ENCODE data around the gene EFNA2. TPM values are rescaled to one million over a fixed set of nuclear protein-coding genes. Genes with fewer than 3 reads are reported as not detected.

EFNA2 gene
- total and polyA plus RNA-seq, 2 experiments from 2014 or later: 0.34 to 13.0 TPM

DNA sequence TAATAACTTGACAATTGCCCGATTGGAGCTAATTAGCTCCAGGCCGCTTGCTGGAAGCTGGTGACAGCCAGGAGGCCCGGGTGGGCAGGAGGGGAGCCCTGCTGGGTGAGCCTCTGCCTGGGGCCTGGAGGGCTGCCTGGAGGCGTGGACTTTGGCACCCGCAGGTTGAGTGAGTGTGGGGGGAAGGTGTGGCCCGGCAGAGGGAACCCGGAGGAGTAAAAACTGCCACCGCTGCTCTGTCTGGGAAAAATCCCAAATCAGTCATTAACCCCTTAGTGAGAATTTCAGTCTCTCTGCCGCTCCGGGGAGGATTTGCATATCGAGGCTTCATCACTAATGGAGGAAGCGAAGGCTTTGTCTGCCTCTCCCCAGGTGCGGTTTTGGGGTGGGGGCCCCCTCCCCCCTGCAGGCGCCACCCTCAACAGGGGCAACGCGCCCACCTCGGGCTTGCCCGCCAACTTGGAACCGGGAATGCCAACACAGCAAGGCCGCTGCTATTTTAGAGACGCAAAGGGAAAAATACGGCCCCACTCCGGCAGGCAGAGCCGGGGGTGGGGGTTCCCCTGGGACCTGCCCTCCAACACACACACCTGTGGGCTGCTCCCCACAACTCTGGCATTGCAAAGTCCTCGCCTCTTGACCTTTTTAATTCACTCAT is 6.2 kb downstream of the EFNA2 start:
- Histone ChIP-seq H3K27ac (no peak overlapping the region), H3K36me3 (no peaks in the 10 kb centered on the region), H3K4me3 (no peak overlapping the region), H3K9me3 (ENCODE audit: low read depth) (no peaks in the 10 kb centered on the region), H3K4me1 (ENCODE audit: low read depth) (no peaks in the 10 kb centered on the region), H3K27me3 (peaks cover 6% of the 10 kb centered on the region)
- DNase-seq (ENCODE audit: low read depth in 1 of 2, low spot score in 1 of 2): no peak
- no peak for TF ChIP-seq CTCF (IDR thresholded peaks at IDR 0.05; ENCODE audit: low read depth, low read length)

GRCh38 chr19:1292419-1293151 is 6.9 kb downstream of the EFNA2 start:
- TF ChIP-seq CTCF (IDR thresholded peaks at IDR 0.05; ENCODE audit: low read depth, low read length): no peak
- no peaks in the 10 kb centered on the region for H3K36me3 ChIP-seq
- H3K9me3 ChIP-seq (ENCODE audit: low read depth): no peaks in the 10 kb centered on the region
- H3K27ac ChIP-seq: no peak overlapping the region
- no peaks in the 10 kb centered on the region for H3K4me1 ChIP-seq (ENCODE audit: low read depth)
- no peak for DNase-seq (ENCODE audit: low read depth in 1 of 2, low spot score in 1 of 2)
- H3K4me3 ChIP-seq: no peak overlapping the region
- H3K27me3 ChIP-seq: peaks cover 6% of the 10 kb centered on the region

GRCh38 chr19:1293782-1294604 is 8.3 kb downstream of the EFNA2 start:
- H3K4me3 ChIP-seq: no peak overlapping the region
- H3K27ac ChIP-seq: no peak overlapping the region
- no peak for TF ChIP-seq CTCF (IDR thresholded peaks at IDR 0.05; ENCODE audit: low read depth, low read length)
- no peaks in the 10 kb centered on the region for H3K9me3 ChIP-seq (ENCODE audit: low read depth)
- DNase-seq (ENCODE audit: low read depth in 1 of 2, low spot score in 1 of 2): no peak
- no peaks in the 10 kb centered on the region for H3K36me3 ChIP-seq
- no peaks in the 10 kb centered on the region for H3K4me1 ChIP-seq (ENCODE audit: low read depth)
- peaks cover 6% of the 10 kb centered on the region for H3K27me3 ChIP-seq

DNA sequence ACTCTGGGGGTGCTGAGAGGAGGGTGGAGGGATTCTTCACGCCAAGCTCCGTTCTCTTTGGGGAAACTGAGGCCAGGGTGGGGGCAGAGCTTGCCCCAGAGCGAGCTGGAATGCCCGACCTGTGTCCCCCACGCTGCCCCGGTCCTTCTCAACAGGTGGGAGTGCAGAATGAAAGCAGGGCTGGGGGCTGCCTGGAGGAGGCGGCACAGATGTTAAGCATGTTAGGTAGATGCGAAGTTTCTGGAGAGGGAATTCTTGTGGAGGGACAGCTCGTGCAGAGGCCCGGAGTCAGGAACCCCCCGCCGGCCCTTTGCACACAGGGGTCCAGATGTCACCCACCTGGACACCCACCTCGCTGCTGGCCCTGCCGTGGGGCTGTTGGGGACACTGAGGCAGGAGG is 9.0 kb downstream of the EFNA2 start:
- no peak for TF ChIP-seq CTCF (IDR thresholded peaks at IDR 0.05; ENCODE audit: low read depth, low read length)
- Histone ChIP-seq H3K36me3 (no peaks in the 10 kb centered on the region), H3K27ac (no peak overlapping the region), H3K4me3 (no peak overlapping the region), H3K4me1 (ENCODE audit: low read depth) (no peaks in the 10 kb centered on the region), H3K27me3 (peaks cover 6% of the 10 kb centered on the region), H3K9me3 (ENCODE audit: low read depth) (no peaks in the 10 kb centered on the region)
- no peak for DNase-seq (ENCODE audit: low read depth in 1 of 2, low spot score in 1 of 2)

GRCh38 chr19:1295169-1296012 is 9.7 kb downstream of the EFNA2 start:
- no peak for TF ChIP-seq CTCF (IDR thresholded peaks at IDR 0.05; ENCODE audit: low read depth, low read length)
- Histone ChIP-seq H3K27ac (no peak overlapping the region), H3K36me3 (no peaks in the 10 kb centered on the region), H3K4me1 (ENCODE audit: low read depth) (no peaks in the 10 kb centered on the region), H3K27me3 (peaks cover 6% of the 10 kb centered on the region), H3K9me3 (ENCODE audit: low read depth) (no peaks in the 10 kb centered on the region), H3K4me3 (peak overlapping the region; percentile 23)
- peak; percentile 26 to 36 for DNase-seq (ENCODE audit: low read depth in 1 of 2, low spot score in 1 of 2)
